ENCODE data around the gene GALNT1. TPM values are rescaled to one million over a fixed set of nuclear protein-coding genes. Genes with fewer than 3 reads are reported as not detected.

Gene GALNT1
- total RNA-seq, 1 donor from 2014 or later = 29.2 TPM

- H3K4me1 ChIP-seq = peaks cover 25% of the 10 kb centered on the region
- H3K4me3 ChIP-seq = no peak overlapping the region
- no peak overlapping the region for H3K27ac ChIP-seq
- H3K27me3 ChIP-seq = no peaks in the 10 kb centered on the region
- no peaks in the 10 kb centered on the region for H3K36me3 ChIP-seq
- TF ChIP-seq CTCF (IDR thresholded peaks at IDR 0.05) (no peak), POLR2AphosphoS5 (IDR thresholded peaks at IDR 0.05; ENCODE audit: insufficient read depth in 1 of 2, low read depth in 1 of 2) (no peak), POLR2A (IDR thresholded peaks at IDR 0.05) (no peak)
- DNase-seq (ENCODE audit: extremely low spot score in 2 of 2) = no peak
- intact Hi-C loops (cut with DNase I) = no loop called here
- H3K9me3 ChIP-seq = no peaks in the 10 kb centered on the region
Observed at GRCh38 chr18:35589546-35589945, 8.0 kb downstream of the GALNT1 start.

GRCh38 chr18:35590935-35591334, 9.4 kb downstream of the GALNT1 start:
- TF ChIP-seq CTCF (IDR thresholded peaks at IDR 0.05) = no peak
- no peak for TF ChIP-seq POLR2A (IDR thresholded peaks at IDR 0.05)
- no peak for TF ChIP-seq POLR2AphosphoS5 (IDR thresholded peaks at IDR 0.05; ENCODE audit: insufficient read depth in 1 of 2, low read depth in 1 of 2)
- no peak overlapping the region for H3K27ac ChIP-seq
- no peak for DNase-seq (ENCODE audit: extremely low spot score in 2 of 2)
- H3K27me3 ChIP-seq = no peaks in the 10 kb centered on the region
- H3K36me3 ChIP-seq = no peaks in the 10 kb centered on the region
- H3K9me3 ChIP-seq = no peaks in the 10 kb centered on the region
- H3K4me3 ChIP-seq = no peak overlapping the region
- peaks cover 34% of the 10 kb centered on the region for H3K4me1 ChIP-seq
- intact Hi-C loops (cut with DNase I) = no loop called here

GRCh38 chr18:35592298-35592697, 10.8 kb downstream of the GALNT1 start:
- H3K36me3 ChIP-seq = no peaks in the 10 kb centered on the region
- peaks cover 34% of the 10 kb centered on the region for H3K4me1 ChIP-seq
- no peak overlapping the region for H3K27ac ChIP-seq
- H3K4me3 ChIP-seq = no peak overlapping the region
- DNase-seq (ENCODE audit: extremely low spot score in 2 of 2) = no peak
- intact Hi-C loops (cut with DNase I) = no loop called here
- no peaks in the 10 kb centered on the region for H3K27me3 ChIP-seq
- H3K9me3 ChIP-seq = no peaks in the 10 kb centered on the region
- TF ChIP-seq CTCF (IDR thresholded peaks at IDR 0.05) = no peak
- TF ChIP-seq POLR2AphosphoS5 (IDR thresholded peaks at IDR 0.05; ENCODE audit: insufficient read depth in 1 of 2, low read depth in 1 of 2) = no peak
- no peak for TF ChIP-seq POLR2A (IDR thresholded peaks at IDR 0.05)

- Histone ChIP-seq H3K27ac (no peak overlapping the region), H3K9me3 (no peaks in the 10 kb centered on the region), H3K4me3 (no peak overlapping the region), H3K27me3 (no peaks in the 10 kb centered on the region), H3K36me3 (peaks cover 0 to 3% of the 10 kb centered on the region in 2 donors), H3K4me1 (peaks cover 34% of the 10 kb centered on the region)
- intact Hi-C loops (cut with DNase I) = no loop called here
- TF ChIP-seq POLR2A (IDR thresholded peaks at IDR 0.05) (no peak), CTCF (IDR thresholded peaks at IDR 0.05) (no peak), POLR2AphosphoS5 (IDR thresholded peaks at IDR 0.05; ENCODE audit: insufficient read depth in 1 of 2, low read depth in 1 of 2) (no peak)
- no peak for DNase-seq (ENCODE audit: extremely low spot score in 2 of 2)
Observed at GRCh38 chr18:35593859-35594258, 12.3 kb downstream of the GALNT1 start.

- no peak for TF ChIP-seq POLR2A (IDR thresholded peaks at IDR 0.05)
- no peak for TF ChIP-seq POLR2AphosphoS5 (IDR thresholded peaks at IDR 0.05; ENCODE audit: insufficient read depth in 1 of 2, low read depth in 1 of 2)
- TF ChIP-seq CTCF (IDR thresholded peaks at IDR 0.05) = no peak
- H3K36me3 ChIP-seq = peaks cover 0 to 3% of the 10 kb centered on the region in 2 donors
- intact Hi-C loops (cut with DNase I) = no loop called here
Observed at GRCh38 chr18:35597758-35598157, 16.2 kb downstream of the GALNT1 start.

More at GRCh38 chr18:35597758-35598157, 16.2 kb downstream of the GALNT1 start:
- no peak for DNase-seq (ENCODE audit: extremely low spot score in 2 of 2)
- peaks cover 9% of the 10 kb centered on the region for H3K9me3 ChIP-seq
- no peaks in the 10 kb centered on the region for H3K27me3 ChIP-seq
- no peak overlapping the region for H3K27ac ChIP-seq
- no peak overlapping the region for H3K4me3 ChIP-seq
- peaks cover 21% of the 10 kb centered on the region for H3K4me1 ChIP-seq

Measured in vagina (tissue), 2 donors.